Type B pancreatic cell (in vitro differentiated cells): Measurements from ENCODE around the gene PHRF1. TPM values are rescaled to one million over a fixed set of nuclear protein-coding genes. Genes with fewer than 3 reads are reported as not detected.

Source experiments
- DNase-seq: peaks from one replicate; pipeline ENCODE4 v3.0.0; 2021; ENCODE audit warnings: mixed read lengths; ENCODE audit not compliant: unreplicated experiment; ENCODE audit errors: extremely low spot score
- H3K27ac Mint-ChIP-seq: 2 replicates; pipeline ENCODE4 v1.8.0; 2021; ENCODE audit warnings: mild to moderate bottlenecking, mixed read lengths
- H3K27me3 Mint-ChIP-seq: 2 replicates; pipeline ENCODE4 v1.8.0; 2021; ENCODE audit warnings: mixed read lengths
- H3K36me3 Mint-ChIP-seq: 2 replicates; pipeline ENCODE4 v1.8.0; 2021; ENCODE audit warnings: mixed read lengths
- H3K4me1 Mint-ChIP-seq: one replicate; pipeline ENCODE4 v1.8.0; 2021; ENCODE audit warnings: mixed read lengths; ENCODE audit not compliant: unreplicated experiment
- H3K4me3 Mint-ChIP-seq: 2 replicates; pipeline ENCODE4 v1.8.0; 2021; ENCODE audit warnings: mild to moderate bottlenecking, mixed read lengths
- H3K9me3 Mint-ChIP-seq: 2 replicates; pipeline ENCODE4 v1.8.0; 2021; ENCODE audit warnings: mixed read lengths
- total RNA-seq: library from RNA; stranded (reverse); gene quantifications from 2 replicates; pipeline ENCODE4 v1.2.1, GENCODE V29; 2021; ENCODE audit warnings: low replicate concordance
- TF ChIP-seq, protein P1 (sequence below): fragments of 200-600 bp; sonication (generic); conservative IDR thresholded peaks from 2 replicates; pipeline ENCODE4 v1.5.0; 2021; ENCODE audit warnings: antibody characterized with exemption, mild to moderate bottlenecking

The PHRF1 gene
- total RNA-seq, 1 donor from 2014 or later = 38.7 TPM

DNA sequence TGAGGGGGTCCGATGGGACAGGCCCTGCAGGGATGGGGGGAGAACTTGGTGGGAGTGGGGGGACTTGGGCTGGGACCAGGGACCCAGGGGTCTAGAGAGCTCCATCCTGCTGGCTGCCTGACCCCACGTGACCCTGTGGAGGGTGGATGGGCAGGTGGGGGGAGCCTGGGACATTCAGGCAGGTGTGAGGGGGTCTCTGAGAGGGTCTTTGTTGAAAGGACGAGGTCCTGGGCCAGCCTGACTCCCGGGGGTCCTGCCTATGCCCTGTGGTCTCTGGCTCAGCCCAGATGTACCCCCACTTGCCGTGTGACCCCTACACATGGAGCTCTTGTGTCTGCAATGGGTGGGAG, 31.5 kb upstream of the PHRF1 start:
- TF ChIP-seq, protein P1, sequence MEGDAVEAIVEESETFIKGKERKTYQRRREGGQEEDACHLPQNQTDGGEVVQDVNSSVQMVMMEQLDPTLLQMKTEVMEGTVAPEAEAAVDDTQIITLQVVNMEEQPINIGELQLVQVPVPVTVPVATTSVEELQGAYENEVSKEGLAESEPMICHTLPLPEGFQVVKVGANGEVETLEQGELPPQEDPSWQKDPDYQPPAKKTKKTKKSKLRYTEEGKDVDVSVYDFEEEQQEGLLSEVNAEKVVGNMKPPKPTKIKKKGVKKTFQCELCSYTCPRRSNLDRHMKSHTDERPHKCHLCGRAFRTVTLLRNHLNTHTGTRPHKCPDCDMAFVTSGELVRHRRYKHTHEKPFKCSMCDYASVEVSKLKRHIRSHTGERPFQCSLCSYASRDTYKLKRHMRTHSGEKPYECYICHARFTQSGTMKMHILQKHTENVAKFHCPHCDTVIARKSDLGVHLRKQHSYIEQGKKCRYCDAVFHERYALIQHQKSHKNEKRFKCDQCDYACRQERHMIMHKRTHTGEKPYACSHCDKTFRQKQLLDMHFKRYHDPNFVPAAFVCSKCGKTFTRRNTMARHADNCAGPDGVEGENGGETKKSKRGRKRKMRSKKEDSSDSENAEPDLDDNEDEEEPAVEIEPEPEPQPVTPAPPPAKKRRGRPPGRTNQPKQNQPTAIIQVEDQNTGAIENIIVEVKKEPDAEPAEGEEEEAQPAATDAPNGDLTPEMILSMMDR = no peak
- H3K36me3 Mint-ChIP-seq = no peaks in the 10 kb centered on the region
- H3K27ac Mint-ChIP-seq = no peak overlapping the region
- DNase-seq = no peak
- no peaks in the 10 kb centered on the region for H3K27me3 Mint-ChIP-seq
- H3K9me3 Mint-ChIP-seq = no peaks in the 10 kb centered on the region
- H3K4me3 Mint-ChIP-seq = no peak overlapping the region
- H3K4me1 Mint-ChIP-seq = no peaks in the 10 kb centered on the region

DNA sequence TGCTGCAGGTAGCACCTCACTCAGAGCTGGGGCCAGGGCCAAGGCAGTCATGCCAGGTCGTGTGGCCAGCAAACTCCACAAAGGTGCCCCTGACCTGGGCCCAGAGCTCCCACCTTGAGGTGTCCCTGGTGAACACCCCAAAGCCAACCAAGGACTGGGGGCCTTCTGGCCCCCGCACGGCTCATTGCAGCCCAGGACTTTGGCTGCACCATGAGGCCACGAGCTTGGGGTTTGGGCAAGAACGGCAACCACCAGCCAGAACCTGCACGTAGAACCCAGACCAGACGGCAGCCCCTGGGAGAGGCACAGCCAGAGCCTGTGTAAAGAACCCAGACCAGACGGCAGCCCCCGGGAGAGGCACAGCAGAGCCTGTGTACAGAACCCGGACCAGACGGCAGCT, 31.1 kb upstream of the PHRF1 start:
- Mint-ChIP-seq H3K27me3 (no peaks in the 10 kb centered on the region), H3K27ac (no peak overlapping the region), H3K4me3 (no peak overlapping the region), H3K36me3 (no peaks in the 10 kb centered on the region), H3K9me3 (no peaks in the 10 kb centered on the region), H3K4me1 (no peaks in the 10 kb centered on the region)
- TF ChIP-seq, protein P1 = no peak
- DNase-seq = no peak

DNA sequence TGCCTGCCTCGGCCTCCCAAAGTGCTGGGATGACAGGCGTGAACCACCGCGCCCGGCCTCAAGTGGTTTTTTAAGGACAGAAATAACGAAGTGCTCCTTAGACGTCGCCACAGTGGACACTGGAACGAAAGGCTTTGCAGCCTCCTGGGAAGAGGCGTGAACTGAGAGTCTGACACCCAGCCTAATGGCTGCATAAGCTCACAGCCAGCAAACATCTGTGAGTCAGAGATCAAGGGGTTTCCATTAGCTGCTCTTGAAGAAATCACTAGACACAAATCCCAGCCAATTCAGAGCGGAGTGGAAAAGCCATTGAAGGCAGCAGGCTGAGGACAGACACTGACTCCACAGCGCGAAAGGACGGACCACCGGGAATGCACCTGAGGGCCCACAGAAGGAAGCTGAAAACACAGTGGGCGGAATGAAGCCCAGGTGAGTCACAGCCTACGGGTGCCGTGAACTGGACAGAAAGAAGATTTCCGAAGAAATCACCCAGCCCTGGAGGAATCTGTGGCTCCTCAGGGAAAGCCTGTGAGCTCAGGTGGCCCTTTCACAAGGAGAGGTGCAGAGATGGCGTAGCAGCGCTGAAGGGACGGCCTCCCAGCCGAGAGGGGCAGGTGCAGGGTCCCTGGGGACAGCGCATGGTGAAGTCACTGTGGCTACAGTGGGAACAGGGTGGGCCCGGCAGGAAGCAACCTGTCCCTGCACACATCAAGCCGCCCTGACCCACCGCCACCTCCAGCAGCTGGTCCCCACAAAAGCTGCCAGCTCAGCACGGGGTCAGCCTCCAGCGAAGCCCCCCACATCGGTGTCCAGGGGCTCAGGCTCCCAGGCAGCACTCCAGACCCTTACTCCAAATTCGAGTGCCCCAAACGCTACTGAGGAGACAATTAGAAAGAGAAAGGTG, 27.3 kb upstream of the PHRF1 start:
- no peaks in the 10 kb centered on the region for H3K9me3 Mint-ChIP-seq
- no peaks in the 10 kb centered on the region for H3K4me1 Mint-ChIP-seq
- no peak for DNase-seq
- TF ChIP-seq, protein P1 = no peak
- H3K36me3 Mint-ChIP-seq = no peaks in the 10 kb centered on the region
- no peak overlapping the region for H3K4me3 Mint-ChIP-seq
- H3K27ac Mint-ChIP-seq = no peak overlapping the region
- no peaks in the 10 kb centered on the region for H3K27me3 Mint-ChIP-seq

DNA sequence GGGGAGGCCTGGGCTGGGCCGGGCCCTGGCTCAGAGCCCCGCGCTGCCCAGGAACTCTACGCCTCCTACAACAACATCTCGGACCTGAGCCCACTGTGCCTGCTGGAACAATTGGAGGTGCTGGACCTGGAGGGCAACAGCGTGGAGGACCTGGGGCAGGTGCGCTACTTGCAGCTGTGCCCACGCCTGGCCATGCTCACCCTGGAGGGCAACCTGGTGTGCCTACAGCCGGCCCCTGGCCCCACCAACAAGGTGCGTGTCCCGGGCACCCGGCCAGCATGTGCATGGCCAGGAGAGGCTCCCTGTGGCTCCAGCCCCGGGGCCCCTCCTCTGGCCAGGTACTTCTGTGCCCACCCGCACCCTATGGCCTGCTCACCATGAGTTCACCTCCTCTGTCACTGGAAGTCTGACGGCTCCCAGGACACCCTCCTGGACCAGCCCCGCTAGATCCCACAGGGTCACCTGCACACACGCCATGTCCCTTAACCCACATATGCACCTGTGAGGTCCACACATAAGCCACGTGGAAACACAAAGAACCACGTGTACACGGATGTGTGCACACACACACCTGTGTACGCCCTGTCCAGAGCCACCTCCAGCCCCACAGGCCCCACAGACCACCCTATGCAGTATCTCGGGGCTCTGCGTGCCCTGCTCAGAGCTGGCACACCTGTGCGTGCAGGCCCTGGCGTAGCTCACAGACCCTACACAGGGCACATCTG, 26.1 kb upstream of the PHRF1 start:
- Mint-ChIP-seq H3K4me1 (no peaks in the 10 kb centered on the region), H3K27me3 (no peaks in the 10 kb centered on the region), H3K27ac (no peak overlapping the region), H3K9me3 (no peaks in the 10 kb centered on the region), H3K36me3 (no peaks in the 10 kb centered on the region), H3K4me3 (no peak overlapping the region)
- TF ChIP-seq, protein P1 = no peak
- DNase-seq = no peak

DNA sequence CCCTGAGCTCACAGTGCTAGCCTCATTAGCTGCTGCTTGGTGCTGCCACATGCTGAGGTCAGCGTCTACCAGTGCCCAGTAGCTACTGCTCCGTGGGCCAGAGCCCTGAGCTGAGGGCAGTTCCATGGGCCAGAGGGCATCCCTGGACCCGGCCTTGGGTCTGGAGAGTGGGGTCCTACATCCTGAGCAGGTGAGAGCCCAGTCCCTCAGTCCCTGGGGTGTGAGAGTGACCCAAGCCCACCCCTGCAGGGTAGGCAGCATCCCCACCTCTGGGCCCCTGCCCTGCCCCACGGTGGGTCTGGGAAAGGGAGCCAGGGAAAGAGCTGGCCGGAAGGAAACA, 25.6 kb upstream of the PHRF1 start:
- Mint-ChIP-seq H3K9me3 (no peaks in the 10 kb centered on the region), H3K36me3 (no peaks in the 10 kb centered on the region), H3K4me3 (no peak overlapping the region), H3K27me3 (no peaks in the 10 kb centered on the region), H3K27ac (no peak overlapping the region), H3K4me1 (no peaks in the 10 kb centered on the region)
- TF ChIP-seq, protein P1 = no peak
- DNase-seq = no peak
